Muscle layer of colon (tissue), 2 donors: ENCODE data around the gene CEP112.
A peak's percentile ranks its signal among the peaks of the same experiment; 100 is the strongest.

Source experiments
- H3K27ac ChIP-seq: one replicate; pipeline ENCODE4 v1.7.0; 2013; ENCODE audit warnings: low read depth, mild to moderate bottlenecking, low read length, moderate library complexity
- H3K27me3 ChIP-seq, 2 donors: one replicate each; pipeline ENCODE4 v1.7.0; 2013; ENCODE audit warnings: low read length in 2 of 2, mild to moderate bottlenecking in 2 of 2; ENCODE audit not compliant: insufficient read depth in 2 of 2, control insufficient read depth in 1 of 2
- H3K36me3 ChIP-seq: one replicate; pipeline ENCODE4 v1.7.0; 2013; ENCODE audit warnings: mild to moderate bottlenecking, low read length; ENCODE audit not compliant: insufficient read depth
- H3K4me1 ChIP-seq: one replicate; pipeline ENCODE4 v1.7.0; 2013; ENCODE audit warnings: mild to moderate bottlenecking, low read length; ENCODE audit not compliant: insufficient read depth
- H3K4me3 ChIP-seq, 2 donors: one replicate each; pipeline ENCODE4 v1.7.0; 2013; ENCODE audit warnings: low read length in 2 of 2, low read depth in 1 of 2, mild to moderate bottlenecking in 1 of 2, moderate library complexity in 1 of 2
- H3K9ac ChIP-seq: one replicate; pipeline ENCODE4 v1.7.0; 2013; ENCODE audit warnings: low read length
- H3K9me3 ChIP-seq: one replicate; pipeline ENCODE4 v1.7.0; 2013; ENCODE audit warnings: mild to moderate bottlenecking, low read length
- donor health status: abdominal sarcoma.
- donor health status: Adenocarcinoma of cecum.

Gene CEP112

DNA sequence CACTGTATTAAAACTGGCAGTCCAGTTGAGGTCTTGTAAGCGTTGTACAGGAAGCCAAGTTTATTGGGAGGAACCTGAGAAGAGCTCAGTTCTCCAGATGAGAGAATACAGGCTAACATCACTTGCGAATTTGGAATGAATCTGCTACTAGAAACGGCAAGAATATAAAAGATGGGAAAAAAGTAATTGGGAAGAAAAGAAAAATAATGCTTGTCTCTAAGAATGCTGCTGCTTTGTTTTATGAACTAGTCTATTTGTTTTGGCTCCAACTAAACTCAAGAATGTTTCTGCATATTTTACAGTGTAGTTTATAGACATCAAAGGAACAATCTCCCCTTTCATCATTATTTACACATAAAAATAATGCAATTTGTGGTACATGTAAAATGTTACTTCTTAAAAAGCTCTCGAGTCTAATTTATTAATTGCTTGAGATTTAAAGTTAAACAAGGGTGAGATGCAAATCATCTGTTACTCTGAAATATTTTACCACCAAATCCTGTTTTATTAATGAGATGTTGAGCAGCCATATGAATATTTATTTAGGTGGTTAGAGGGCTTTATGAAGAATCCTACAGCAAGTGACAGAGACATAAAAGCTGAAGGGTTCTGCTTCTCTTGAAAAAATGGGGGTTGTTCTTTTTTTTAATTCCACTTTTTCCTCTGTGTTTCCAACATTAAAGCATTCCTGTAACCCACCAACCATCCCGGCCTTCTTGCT is 468.3 kb downstream of the CEP112 start:
- H3K9ac ChIP-seq = no peak overlapping the region
- no peak overlapping the region for H3K27ac ChIP-seq
- no peaks in the 10 kb centered on the region for H3K27me3 ChIP-seq
- H3K4me3 ChIP-seq = no peak overlapping the region
- peaks cover 18% of the 10 kb centered on the region for H3K4me1 ChIP-seq
- no peaks in the 10 kb centered on the region for H3K36me3 ChIP-seq
- no peaks in the 10 kb centered on the region for H3K9me3 ChIP-seq

DNA sequence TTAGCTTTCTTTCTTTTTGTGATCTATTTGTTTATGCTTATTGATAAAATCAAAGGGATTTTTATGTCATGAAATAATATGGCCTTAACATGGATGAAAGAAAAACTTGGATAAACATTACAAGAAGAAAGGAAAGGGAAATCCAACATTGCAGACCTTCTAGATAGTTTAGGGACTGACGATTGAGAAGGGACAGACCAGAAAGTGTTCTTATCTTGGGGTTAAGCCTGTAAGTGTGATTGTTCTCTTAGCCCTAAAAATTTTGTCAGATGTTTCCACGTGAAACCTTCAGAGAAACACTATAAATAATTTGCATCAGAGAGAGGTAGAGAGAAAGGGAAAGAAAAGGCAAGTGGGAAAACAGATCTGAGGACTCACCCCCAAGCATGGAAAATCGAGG is 473.3 kb downstream of the CEP112 start:
- Histone ChIP-seq H3K27me3 (no peaks in the 10 kb centered on the region), H3K4me1 (peaks cover 8% of the 10 kb centered on the region), H3K36me3 (no peaks in the 10 kb centered on the region), H3K9ac (no peak overlapping the region), H3K4me3 (no peak overlapping the region), H3K9me3 (no peaks in the 10 kb centered on the region), H3K27ac (no peak overlapping the region)

DNA sequence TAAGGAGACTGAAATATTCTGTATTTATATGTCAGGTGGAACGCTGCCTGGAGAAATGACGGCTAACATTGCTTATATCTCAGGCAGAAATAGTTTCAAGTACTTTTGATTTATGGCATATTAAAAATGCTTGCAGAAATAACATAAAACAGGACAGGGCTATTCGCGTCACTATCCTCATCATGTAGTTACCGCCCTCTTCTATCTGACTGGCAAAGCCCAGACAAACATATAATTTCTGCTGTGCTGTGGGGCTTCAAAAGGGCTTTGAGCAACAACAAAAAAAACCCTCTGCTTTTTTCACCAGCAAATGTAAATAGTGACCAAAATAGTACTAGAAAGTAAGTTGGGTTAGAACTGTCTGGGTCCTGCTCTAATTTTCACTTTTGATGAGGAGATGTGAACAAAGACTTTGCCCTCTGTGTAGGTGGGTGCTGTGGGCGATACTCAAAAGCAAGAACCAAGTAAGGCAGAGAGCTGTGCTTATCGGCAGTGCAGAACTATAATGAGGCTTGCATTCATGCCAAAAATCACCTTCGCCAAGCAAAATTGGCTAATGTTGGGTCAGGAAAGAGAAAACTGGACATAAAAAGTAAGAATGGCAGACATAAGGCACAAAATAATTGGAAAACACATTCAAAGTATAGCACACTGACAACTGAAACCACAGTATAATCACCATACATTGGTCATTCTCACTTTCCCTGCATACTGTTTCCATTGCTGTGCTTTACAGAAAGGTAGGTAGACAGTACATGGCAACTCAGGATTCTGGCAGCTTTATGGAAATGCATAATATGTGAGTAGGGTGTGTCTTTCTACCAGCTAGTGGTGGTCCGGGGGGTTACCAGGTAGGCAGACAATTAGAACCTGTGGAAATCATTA is 479.3 kb downstream of the CEP112 start:
- no peaks in the 10 kb centered on the region for H3K27me3 ChIP-seq
- peak overlapping the region in 1 of 2 donors; percentile 21 for H3K4me3 ChIP-seq
- H3K4me1 ChIP-seq = peaks cover 17% of the 10 kb centered on the region
- no peaks in the 10 kb centered on the region for H3K36me3 ChIP-seq
- H3K9ac ChIP-seq = no peak overlapping the region
- no peaks in the 10 kb centered on the region for H3K9me3 ChIP-seq
- H3K27ac ChIP-seq = peak overlapping the region; percentile 40

DNA sequence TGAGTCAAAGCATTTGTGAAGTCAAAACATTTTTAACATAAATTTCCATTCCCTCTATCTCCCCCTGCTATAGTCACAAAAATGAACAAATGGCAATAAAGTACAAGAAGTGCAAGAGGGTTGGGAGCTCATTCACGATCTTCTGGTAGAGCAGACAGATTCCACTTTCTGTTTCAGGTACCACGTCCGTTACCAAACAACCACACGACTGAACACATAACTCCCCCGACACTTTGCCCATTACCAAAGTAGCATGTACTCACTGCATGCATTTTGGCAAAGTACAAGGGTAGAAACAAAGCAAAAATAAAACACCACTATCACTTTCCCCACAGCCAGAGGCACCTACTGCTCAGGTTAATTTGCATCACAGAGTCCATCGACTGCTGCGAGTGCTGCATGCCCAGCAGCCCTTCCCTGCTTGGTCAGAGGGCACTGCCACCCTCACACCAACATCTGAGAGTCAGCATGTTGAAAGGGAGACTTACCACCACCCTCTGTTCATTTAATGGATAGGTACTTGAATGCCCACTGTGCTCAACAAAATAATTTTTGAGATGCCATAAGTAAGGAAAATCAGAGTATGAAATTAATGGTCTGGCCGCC is 480.2 kb downstream of the CEP112 start:
- H3K36me3 ChIP-seq = no peaks in the 10 kb centered on the region
- H3K27ac ChIP-seq = no peak overlapping the region
- H3K4me1 ChIP-seq = peaks cover 17% of the 10 kb centered on the region
- no peaks in the 10 kb centered on the region for H3K9me3 ChIP-seq
- no peak overlapping the region for H3K4me3 ChIP-seq
- no peak overlapping the region for H3K9ac ChIP-seq
- H3K27me3 ChIP-seq = no peaks in the 10 kb centered on the region

DNA sequence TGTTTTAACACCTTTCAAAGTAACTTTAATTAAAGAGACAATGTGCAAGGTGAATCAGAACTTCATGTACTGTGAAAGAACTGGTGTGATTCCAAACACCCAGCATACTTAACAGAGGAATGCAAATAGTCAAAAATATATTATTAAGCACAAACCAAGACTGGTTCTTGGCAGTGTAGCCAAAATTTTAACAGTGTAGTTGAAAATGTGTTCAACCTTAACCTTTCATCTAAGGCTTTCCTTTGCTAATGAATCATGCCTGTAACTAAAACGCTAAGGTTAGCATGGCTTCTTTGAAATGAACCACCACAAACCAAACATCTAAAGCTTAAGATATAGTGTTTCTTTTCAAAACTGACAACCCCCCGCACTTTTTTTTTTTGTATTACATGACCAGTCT is 484.2 kb downstream of the CEP112 start:
- no peaks in the 10 kb centered on the region for H3K27me3 ChIP-seq
- H3K27ac ChIP-seq = no peak overlapping the region
- H3K4me1 ChIP-seq = peaks cover 12% of the 10 kb centered on the region
- no peak overlapping the region for H3K9ac ChIP-seq
- no peak overlapping the region for H3K4me3 ChIP-seq
- H3K36me3 ChIP-seq = no peaks in the 10 kb centered on the region
- H3K9me3 ChIP-seq = no peaks in the 10 kb centered on the region

DNA sequence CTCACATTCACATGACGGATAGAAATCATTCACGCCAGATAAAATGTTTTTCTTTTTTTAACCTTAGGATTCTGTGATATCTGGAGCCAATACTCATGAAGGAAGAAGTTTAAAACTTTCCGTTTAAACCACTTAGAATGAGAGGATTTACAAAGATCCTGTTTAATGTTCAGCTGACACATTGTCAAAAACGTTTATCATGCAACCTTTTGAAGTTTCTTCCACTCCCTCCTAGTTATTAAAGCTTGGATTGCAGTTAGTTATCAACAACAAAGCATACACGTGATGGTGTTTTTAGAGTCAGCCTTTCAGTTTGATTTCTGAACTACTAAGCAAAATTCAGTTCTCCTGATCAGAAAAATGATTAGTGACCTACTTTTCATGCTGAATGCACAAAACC is 487.2 kb downstream of the CEP112 start:
- no peaks in the 10 kb centered on the region for H3K36me3 ChIP-seq
- H3K4me1 ChIP-seq = peaks cover 4% of the 10 kb centered on the region
- no peaks in the 10 kb centered on the region for H3K9me3 ChIP-seq

DNA sequence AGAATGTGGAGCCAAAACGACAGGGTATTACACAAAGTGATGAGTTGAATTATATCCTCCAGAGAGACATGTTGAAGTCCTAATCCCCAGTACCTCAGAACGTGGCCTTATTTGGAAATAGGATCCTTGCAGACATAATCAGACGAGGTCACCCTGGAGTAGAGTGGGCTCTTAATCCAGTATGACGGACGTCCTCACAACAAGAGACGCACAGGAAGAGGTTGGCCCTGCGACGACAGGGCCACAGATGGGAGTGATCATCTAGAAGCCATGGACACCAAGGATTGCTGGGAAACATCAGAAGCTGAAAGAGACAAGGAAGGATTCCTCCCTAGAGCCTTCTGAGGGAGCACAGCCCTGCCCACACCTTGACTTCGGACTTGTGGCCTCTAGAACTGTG is 488.0 kb downstream of the CEP112 start:
- Histone ChIP-seq H3K36me3 (no peaks in the 10 kb centered on the region), H3K4me1 (peaks cover 4% of the 10 kb centered on the region), H3K4me3 (no peak overlapping the region), H3K9ac (no peak overlapping the region), H3K27me3 (no peaks in the 10 kb centered on the region), H3K9me3 (no peaks in the 10 kb centered on the region), H3K27ac (no peak overlapping the region)

More for the DNA sequence above, 487.2 kb downstream of the CEP112 start:
- Histone ChIP-seq H3K4me3 (no peak overlapping the region), H3K27ac (no peak overlapping the region), H3K9ac (no peak overlapping the region), H3K27me3 (no peaks in the 10 kb centered on the region)

DNA sequence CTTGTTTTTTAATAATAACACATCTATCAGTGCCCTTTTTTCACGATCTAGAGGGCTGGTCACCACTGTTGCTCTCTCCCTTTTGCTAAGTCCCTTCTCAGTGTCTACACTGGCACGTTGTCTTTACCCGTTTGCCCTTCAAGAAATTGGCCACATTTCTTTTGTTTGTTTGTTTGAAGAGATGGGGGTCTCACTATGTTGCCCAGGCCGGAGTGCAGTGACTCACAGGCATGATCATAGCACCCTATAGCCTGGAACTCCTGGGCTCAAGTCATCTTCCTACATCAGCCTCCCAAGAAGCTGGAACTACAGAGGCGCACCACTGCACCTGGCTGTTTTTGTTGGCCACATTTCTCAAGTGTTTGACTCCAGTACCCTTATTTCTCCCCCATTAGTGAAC is 492.5 kb downstream of the CEP112 start:
- H3K4me1 ChIP-seq = no peaks in the 10 kb centered on the region
- H3K27ac ChIP-seq = no peak overlapping the region
- H3K27me3 ChIP-seq = no peaks in the 10 kb centered on the region
- H3K36me3 ChIP-seq = no peaks in the 10 kb centered on the region
- no peaks in the 10 kb centered on the region for H3K9me3 ChIP-seq
- no peak overlapping the region for H3K9ac ChIP-seq
- H3K4me3 ChIP-seq = no peak overlapping the region

DNA sequence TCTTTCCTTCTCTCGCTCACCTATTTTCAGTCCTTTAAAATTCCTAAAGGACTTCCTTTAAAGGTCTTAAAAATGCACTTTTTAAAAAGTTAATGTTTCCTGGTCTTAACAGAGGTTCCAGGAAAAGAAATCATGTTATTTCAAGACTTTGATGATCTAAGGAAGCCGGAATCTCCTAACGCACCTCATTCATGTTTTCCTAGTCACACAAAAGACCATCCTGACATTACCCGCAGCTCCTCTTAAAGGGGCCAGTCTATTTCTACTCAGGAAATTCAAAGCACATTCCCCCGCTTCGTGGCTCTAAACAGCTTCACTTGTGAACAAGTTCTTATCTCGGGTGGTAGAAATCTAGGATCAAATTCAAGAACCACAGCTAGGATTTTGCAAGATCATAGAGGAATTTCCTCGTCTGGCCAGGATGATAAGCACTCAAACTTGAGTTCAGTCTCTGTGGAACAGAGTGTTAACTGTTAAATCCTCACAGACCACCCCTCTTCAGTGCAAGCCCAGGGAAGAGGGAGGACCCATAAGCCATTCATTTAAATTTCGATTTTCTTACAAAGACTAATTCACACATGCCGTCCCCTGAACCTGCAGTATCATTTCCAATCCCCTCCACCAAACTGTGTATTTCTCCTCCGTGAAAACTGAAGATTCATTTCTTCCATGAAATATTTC is 493.4 kb downstream of the CEP112 start:
- H3K4me3 ChIP-seq = no peak overlapping the region

DNA sequence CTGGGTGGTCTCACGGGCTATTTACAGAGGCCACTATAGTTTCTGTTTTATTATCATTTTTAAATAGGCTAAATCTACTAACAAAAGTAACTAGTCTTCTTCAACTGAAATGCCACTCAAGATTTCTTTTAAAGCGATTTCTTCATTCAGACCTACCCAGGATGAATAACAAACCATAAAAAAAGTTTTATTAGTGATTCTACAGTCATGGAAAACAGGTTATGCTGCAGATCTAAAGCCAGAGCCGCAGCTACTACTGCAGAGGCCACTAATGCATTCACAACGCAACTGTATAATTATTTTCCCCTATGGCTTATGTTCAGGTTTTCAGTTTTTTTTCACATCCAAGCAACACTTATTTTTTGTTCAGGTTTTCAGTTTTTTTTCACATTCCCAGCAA is 494.3 kb downstream of the CEP112 start:
- Histone ChIP-seq H3K9me3 (no peaks in the 10 kb centered on the region), H3K27me3 (no peaks in the 10 kb centered on the region), H3K27ac (no peak overlapping the region), H3K36me3 (no peaks in the 10 kb centered on the region), H3K4me3 (no peak overlapping the region), H3K9ac (no peak overlapping the region), H3K4me1 (no peaks in the 10 kb centered on the region)

More for the DNA sequence above, 493.4 kb downstream of the CEP112 start:
- Histone ChIP-seq H3K4me1 (no peaks in the 10 kb centered on the region), H3K9ac (no peak overlapping the region), H3K27ac (no peak overlapping the region), H3K36me3 (no peaks in the 10 kb centered on the region), H3K27me3 (no peaks in the 10 kb centered on the region), H3K9me3 (no peaks in the 10 kb centered on the region)

DNA sequence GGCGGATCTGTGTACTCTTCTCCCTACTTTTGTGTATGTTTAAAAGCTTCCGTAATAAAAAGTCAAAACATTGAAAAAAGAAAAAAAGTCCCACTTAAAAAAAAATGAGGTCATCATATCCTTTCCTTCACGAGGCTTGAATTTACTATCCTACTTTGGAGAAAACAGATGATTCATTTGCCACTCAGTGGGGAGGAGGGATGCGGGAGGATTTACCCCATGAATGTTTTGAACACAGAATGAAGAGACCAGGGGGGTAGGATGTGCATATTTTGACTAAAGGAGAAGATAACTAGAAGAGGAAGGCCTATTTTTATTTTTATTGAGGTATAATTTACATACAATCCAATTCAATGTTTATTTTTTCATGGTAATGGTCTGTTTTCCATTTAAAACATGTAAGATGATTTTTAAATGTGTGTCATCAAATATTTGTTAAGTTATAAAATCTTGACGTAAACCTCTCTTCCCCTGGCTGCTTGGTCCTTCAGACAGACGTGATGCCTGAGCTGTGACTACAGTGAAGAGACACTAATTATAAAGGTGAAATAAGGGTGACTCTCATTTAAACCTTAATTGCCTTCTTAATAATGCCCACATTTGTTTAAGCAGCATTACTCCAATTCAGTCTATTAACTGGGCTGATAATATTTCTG is 495.1 kb downstream of the CEP112 start:
- Histone ChIP-seq H3K4me3 (no peak overlapping the region), H3K36me3 (no peaks in the 10 kb centered on the region), H3K9me3 (no peaks in the 10 kb centered on the region), H3K4me1 (no peaks in the 10 kb centered on the region), H3K9ac (no peak overlapping the region), H3K27me3 (no peaks in the 10 kb centered on the region), H3K27ac (no peak overlapping the region)
